Activated CD8-positive, alpha-beta memory T cell treated with anti-CD3 and anti-CD28 coated beads, Interleukin-2, amount 10 ng/mL, durations not matched to agents 7 days and 5 days (primary cell): Measurements from ENCODE around the gene BARHL1. TPM values are rescaled to one million over a fixed set of nuclear protein-coding genes. Genes with fewer than 3 reads are reported as not detected.

Source experiments
- ATAC-seq: fragments of 150-1000 bp; cut with Tn5 transposase; one replicate; pipeline ENCODE4 v1.10.0; 2021; ENCODE audit warnings: moderate library complexity
- CTCF ChIA-PET: fragments of 350-600 bp; sonication (Branson Sonifier 250); formaldehyde crosslinking; loops from one replicate; lab custom pipeline; 2021; ENCODE audit warnings: antibody characterized with exemption; lab: Charles Lee
- DNase-seq: peaks from one replicate; pipeline ENCODE4 v3.0.0-alpha.2; 2020
- H3K27ac Mint-ChIP-seq: one replicate; pipeline ENCODE4 v1.8.0; 2021; ENCODE audit warnings: mild to moderate bottlenecking, mixed read lengths
- H3K27me3 Mint-ChIP-seq: one replicate; pipeline ENCODE4 v1.8.0; 2021; ENCODE audit warnings: mixed read lengths
- H3K36me3 Mint-ChIP-seq: one replicate; pipeline ENCODE4 v1.8.0; 2021; ENCODE audit warnings: mild to moderate bottlenecking, mixed read lengths
- H3K4me1 Mint-ChIP-seq: one replicate; pipeline ENCODE4 v1.8.0; 2021; ENCODE audit warnings: mixed read lengths
- H3K4me3 Mint-ChIP-seq: one replicate; pipeline ENCODE4 v1.8.0; 2021; ENCODE audit warnings: mild to moderate bottlenecking, moderate library complexity, mixed read lengths
- H3K9me3 Mint-ChIP-seq: one replicate; pipeline ENCODE4 v1.8.0; 2022; ENCODE audit warnings: low read depth, mixed read lengths
- total RNA-seq, 2 experiments: library from RNA; stranded (reverse); gene quantifications; one replicate each; pipeline ENCODE4 v1.2.3, GENCODE V29; 2021

The BARHL1 gene
- total RNA-seq, 2 experiments from 2014 or later: not detected

DNA sequence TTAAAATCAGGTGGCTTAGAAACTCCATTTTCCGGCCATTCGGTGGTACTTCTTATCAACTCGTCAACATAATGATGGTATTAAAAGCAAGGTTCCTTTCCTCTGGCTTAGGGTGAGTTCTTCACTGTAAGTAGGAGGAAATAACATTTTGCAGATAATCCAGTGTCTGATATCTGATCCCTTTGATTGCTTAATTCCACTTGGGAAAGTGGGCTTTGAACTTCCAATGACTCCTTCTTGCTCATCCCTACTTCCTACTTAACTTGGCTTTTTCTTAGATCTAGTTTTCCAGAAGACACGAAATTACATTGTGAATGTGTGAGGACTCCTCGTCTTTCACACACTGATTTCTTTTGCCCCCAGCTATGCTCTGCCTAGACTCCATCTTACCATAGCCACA lies 55.8 kb downstream of the BARHL1 start:
- no peak overlapping the region for H3K4me3 Mint-ChIP-seq
- no peak for ATAC-seq
- H3K27me3 Mint-ChIP-seq: no peaks in the 10 kb centered on the region
- no peak for DNase-seq
- H3K27ac Mint-ChIP-seq: no peak overlapping the region
- H3K9me3 Mint-ChIP-seq: no peaks in the 10 kb centered on the region
- peaks cover 1% of the 10 kb centered on the region for H3K36me3 Mint-ChIP-seq
- CTCF ChIA-PET: no interaction called here
- no peaks in the 10 kb centered on the region for H3K4me1 Mint-ChIP-seq

DNA sequence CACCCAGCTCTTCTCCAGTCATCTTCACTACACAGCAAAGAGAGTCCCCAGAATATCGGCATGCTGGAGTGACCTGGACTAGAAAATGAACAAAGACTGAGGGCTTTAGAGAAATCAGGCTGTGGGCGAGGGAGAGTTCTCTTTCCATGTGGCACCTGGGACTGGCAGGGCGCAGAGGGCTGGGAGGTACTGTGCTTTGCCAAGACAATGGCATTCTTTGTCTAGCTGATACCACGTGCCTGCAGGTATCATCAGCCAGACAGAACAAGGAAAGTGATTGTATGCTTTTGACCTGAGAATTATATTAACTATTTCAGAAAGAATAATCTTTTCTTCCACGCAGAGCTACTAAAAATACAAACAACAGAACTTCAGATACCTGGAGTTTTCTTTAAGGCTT lies 56.9 kb downstream of the BARHL1 start:
- Mint-ChIP-seq H3K27me3 (no peaks in the 10 kb centered on the region), H3K36me3 (no peaks in the 10 kb centered on the region), H3K9me3 (no peaks in the 10 kb centered on the region), H3K4me3 (no peak overlapping the region), H3K27ac (no peak overlapping the region), H3K4me1 (peaks cover 2% of the 10 kb centered on the region)
- CTCF ChIA-PET: no interaction called here
- DNase-seq (no peak), ATAC-seq (no peak)

Other genes with a start within 250 kb of the BARHL1 start
- gene SETX, start 227.6 kb upstream of the BARHL1 start, total RNA-seq: 10 to 100 TPM; 58.8 to 70.5 TPM
- 10 to 100 TPM; 29.7 to 30.0 TPM for gene TTF1, start 175.8 kb upstream of the BARHL1 start, total RNA-seq
- not detected for gene CFAP77, start 172.4 kb upstream of the BARHL1 start, total RNA-seq
- gene DDX31, start 87.4 kb downstream of the BARHL1 start, total RNA-seq: 10 to 100 TPM; 14.6 to 19.6 TPM
- gene GTF3C4, start 87.9 kb downstream of the BARHL1 start, total RNA-seq: 10 to 100 TPM; 11.8 to 16.0 TPM